ENCODE data around the gene SNAP29.
"Not testable (repeated sequence)": the region's sequence is repeated elsewhere in the genome, so short reads cannot be mapped to it uniquely, and the experiment has no call there.

SNAP29 gene

DNA sequence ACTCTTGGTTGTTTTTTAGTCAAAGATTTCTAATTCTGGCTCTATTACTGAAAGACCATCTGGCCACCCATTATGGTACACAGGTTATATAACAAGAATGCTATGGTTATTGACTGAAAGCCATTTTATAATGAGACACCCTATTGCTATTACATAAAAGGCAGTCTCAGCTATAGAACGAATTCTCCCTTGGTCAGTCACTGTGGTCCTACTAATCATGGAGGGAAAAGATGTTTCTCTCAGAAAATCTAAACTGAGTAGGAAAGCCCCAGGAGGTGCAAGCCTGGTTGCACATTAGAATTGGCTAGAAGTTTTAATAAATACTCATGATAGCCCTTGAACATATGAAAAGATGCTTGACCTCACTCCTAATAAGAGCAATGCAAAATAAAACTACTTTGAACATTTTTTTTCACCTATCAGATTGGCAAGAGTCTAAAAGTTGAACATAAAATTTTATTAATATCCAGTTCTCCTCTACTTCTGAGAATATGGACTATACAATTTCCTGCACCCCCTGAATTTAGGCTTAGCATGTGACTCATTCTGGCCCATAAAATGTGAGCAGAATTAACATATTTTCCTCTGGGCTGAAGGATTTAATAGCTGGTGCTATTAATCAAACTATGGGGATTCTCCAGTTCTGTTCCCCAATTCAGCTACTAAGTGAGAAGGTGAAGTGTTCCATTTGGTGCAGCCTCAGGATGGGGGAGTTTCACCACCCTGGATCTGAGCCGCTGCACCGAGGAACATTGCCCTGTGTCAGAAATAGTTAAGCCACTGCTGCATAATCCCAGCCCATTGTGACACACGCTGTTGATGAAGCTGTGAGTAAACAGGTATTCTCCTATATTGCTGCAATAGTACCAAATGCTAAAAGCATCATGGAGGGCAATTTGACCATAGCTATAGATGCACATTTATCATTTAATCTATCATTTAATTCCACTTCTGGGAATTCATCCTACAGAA lies 46.9 kb downstream of the SNAP29 start:
- Mint-ChIP-seq H3K9me3 (no peaks in the 10 kb centered on the region), H3K27me3 (no peaks in the 10 kb centered on the region), H3K4me1 (ENCODE audit: low read depth) (peaks cover 33% of the 10 kb centered on the region), H3K27ac (no peak overlapping the region), H3K36me3 (ENCODE audit: low read depth) (no peaks in the 10 kb centered on the region), H3K4me3 (no peak overlapping the region)
- intact Hi-C loops (cut with micrococcal nuclease), result no loop called here

DNA sequence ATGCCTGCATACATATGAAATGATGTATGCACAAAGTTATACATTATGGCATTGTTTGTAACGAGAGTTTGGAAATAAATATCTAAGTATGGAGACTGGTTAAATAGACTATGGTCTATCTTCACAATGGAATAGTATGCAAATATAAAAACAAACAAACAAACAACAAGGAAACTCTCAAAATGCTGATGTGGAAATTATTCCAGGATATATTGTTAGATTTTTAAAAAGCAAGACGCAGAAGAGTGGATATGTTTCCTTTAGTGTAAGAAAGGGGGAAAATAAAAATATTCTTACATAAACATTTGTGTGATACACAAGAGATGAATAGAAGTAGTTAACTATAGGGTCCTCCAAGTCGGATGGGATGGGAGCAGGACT lies 47.6 kb downstream of the SNAP29 start:
- Mint-ChIP-seq H3K36me3 (ENCODE audit: low read depth) (no peaks in the 10 kb centered on the region), H3K9me3 (no peaks in the 10 kb centered on the region), H3K4me3 (no peak overlapping the region), H3K27ac (no peak overlapping the region), H3K4me1 (ENCODE audit: low read depth) (peaks cover 33% of the 10 kb centered on the region), H3K27me3 (no peaks in the 10 kb centered on the region)
- intact Hi-C loops (cut with micrococcal nuclease), result no loop called here

DNA sequence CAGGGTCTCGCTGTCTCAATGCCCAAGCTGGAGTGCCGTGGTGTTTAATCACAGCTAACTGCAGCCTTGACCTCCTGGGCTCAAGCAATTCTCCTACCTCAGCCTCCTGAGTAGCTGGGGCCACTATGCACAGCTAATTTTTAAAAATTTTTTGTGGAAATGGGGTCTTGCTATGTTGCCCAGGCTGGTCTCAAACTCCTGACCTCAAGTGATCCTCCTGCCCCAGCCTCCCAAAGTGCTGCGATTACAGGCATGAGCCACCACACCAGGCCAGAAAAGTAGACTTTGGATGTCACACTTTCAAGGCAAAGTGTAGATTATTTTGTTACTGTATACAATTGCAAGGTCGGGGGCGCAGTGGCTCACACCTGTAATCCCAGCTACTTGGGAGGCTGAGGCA lies 49.9 kb downstream of the SNAP29 start:
- H3K4me1 Mint-ChIP-seq (ENCODE audit: low read depth), result peaks cover 27% of the 10 kb centered on the region
- H3K4me3 Mint-ChIP-seq; intact Hi-C loops (cut with micrococcal nuclease); H3K9me3 Mint-ChIP-seq; H3K36me3 Mint-ChIP-seq (ENCODE audit: low read depth); H3K27ac Mint-ChIP-seq; H3K27me3 Mint-ChIP-seq: not testable (repeated sequence)

DNA sequence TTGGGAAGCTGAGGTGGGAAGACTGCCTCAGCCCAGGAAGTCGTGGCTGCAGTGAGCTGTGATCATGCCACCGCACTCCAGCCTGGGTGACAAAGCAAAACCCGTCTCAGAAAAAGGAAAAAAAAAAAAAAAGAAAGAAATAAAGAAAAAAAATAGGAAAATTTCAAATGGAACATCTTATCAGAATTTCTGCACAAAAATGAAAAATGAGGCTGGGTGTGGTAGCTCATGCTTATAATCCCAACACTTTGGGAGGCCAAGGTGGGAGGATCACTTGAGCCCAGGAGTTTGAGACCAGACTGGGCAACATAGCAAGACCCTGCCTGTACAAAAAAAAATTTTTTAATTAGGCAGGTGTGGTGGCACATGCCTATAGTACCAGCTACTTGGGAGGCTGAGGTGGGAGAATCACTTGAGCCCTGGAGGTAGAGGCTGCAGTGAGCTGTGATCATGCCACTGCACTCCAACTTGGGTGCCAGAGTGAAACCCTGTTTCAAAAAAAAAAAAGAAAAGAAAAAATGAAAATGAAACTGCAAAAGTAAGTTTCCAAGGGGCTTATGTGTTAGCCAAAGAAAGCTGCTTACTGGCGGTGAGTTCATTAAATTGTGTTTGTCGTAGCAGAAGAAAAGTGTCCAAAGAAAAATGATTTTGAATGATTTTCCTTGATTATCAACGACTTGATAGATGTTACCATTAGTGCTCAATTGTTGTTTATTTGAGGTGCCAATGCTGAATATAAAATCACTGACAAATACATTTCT lies 50.9 kb downstream of the SNAP29 start:
- H3K9me3 Mint-ChIP-seq, result no peaks in the 10 kb centered on the region
- peak overlapping the region; percentile 35 for H3K27ac Mint-ChIP-seq
- no peaks in the 10 kb centered on the region for H3K36me3 Mint-ChIP-seq (ENCODE audit: low read depth)
- H3K4me3 Mint-ChIP-seq, result no peak overlapping the region
- intact Hi-C loops (cut with micrococcal nuclease), result no loop called here
- peaks cover 22% of the 10 kb centered on the region for H3K4me1 Mint-ChIP-seq (ENCODE audit: low read depth)
- H3K27me3 Mint-ChIP-seq, result no peaks in the 10 kb centered on the region

DNA sequence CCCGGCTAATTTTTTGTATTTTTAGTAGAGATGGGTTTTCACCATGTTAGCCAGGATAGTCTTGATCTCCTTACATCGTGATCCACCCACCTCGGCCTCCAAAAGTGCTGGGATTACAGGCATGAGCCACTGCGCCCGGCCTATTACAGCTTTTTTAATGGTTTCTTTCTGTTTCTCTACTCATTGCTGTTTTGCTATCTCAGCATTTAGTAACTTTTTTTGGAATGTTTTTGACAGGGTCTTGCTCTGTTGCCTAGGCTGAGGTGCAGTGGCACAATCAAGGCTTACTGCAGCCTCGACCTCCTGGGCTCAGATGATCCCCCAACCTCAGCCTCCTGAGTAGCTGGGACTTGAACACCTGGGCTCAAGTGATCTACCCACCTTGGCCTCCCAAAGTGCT lies 53.7 kb downstream of the SNAP29 start:
- no peak overlapping the region for H3K4me3 Mint-ChIP-seq
- H3K36me3 Mint-ChIP-seq (ENCODE audit: low read depth), result peaks cover 2% of the 10 kb centered on the region
- no peaks in the 10 kb centered on the region for H3K27me3 Mint-ChIP-seq
- intact Hi-C loops (cut with micrococcal nuclease), result no loop called here
- H3K9me3 Mint-ChIP-seq, result no peaks in the 10 kb centered on the region
- H3K27ac Mint-ChIP-seq, result no peak overlapping the region
- H3K4me1 Mint-ChIP-seq (ENCODE audit: low read depth), result peaks cover 20% of the 10 kb centered on the region

DNA sequence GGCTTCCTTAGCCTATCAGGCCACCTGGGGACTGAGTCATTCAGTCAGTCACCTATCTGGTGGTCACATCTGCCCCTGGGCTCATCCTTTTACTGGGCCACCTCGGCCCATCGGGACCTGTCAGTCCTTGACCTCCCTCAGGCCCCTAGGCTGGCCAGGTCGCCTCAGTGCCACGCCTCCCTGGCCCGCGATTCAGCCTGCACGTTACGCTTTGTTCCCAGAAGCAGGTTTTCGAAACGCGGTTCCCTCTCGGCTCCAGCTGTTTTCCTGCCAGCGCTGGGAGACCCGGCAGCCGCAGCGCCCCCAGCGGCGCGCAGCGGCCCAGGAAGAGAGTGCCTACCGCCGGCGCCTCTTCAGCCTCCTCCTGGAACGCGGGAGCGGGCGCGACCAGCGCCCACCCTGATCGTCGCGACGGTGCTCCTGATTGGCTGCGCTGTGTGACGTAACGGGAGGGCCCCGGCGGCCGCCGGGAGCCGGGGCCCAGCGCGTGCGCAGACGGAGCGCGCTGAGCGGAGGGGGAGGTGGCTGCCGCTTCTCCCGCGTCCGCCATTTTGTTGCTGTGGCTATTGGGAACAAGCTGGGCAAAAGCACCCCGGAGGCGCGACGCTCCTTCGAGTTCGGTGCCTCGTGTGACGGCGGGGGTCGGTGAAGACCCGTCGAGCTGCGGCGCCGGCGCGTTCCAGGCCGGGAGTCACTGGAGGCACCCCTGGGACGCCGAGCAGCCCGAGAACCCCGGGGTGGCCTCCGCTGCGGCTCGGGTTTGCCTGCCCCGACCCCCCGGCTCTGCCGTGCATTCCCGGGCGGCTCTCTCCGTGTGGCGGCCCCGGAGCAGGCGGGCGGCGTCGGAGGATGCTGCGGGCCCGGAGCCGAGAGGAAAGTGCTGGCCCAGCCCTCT lies 58.4 kb downstream of the SNAP29 start, which contains the start of gene CRKL:
Gene CRKL (plus strand): TSS at position 492 of the 895 bp plus-strand sequence. CDS start 528 bp downstream, outside the sequence.
- Mint-ChIP-seq H3K4me1 (ENCODE audit: low read depth) (peaks cover 43% of the 10 kb centered on the region), H3K4me3 (peak within 1 kb of the TSS; percentile 97), H3K9me3 (no peaks in the 10 kb centered on the region), H3K27ac (peak within 1 kb of the TSS; percentile 83), H3K36me3 (ENCODE audit: low read depth) (peaks cover 26% of the 10 kb centered on the region), H3K27me3 (no peaks in the 10 kb centered on the region)
- intact Hi-C loops (cut with micrococcal nuclease), result loop anchor here (2.0 kb wide), 2 partner anchors 32 to 58 kb away; partner anchors contain the start of genes PI4KA and SNAP29

DNA sequence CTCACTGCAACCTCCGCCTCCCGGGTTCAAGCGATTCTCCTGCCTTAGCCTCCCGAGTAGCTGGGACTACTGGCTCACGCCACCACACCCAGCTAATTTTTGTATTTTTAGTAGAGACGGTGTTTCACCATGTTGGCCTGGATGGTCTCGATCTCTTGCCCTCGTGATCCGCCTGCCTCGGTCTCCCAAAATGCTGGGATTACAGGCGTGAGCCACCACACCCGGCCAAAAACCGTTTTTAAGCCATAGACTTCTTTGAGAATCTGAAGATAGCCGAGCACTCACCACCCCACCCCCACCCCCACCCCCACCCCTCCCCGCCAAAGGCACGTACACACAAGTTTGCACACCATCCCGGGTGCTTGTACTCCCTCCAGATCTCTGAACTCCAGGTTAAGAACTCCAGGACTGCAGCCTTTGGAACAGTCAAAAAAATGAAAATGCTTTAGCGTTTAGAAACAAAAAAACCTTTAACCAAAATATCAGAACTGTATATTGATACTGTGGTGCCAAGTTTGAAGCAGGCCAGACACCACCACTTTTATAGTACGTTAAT lies 59.9 kb downstream of the SNAP29 start:
- intact Hi-C loops (cut with micrococcal nuclease), result no loop called here
- Mint-ChIP-seq H3K27me3 (no peaks in the 10 kb centered on the region), H3K4me3 (peak overlapping the region; percentile 97), H3K27ac (peak overlapping the region; percentile 83), H3K4me1 (ENCODE audit: low read depth) (peaks cover 53% of the 10 kb centered on the region), H3K36me3 (ENCODE audit: low read depth) (peaks cover 29% of the 10 kb centered on the region), H3K9me3 (no peaks in the 10 kb centered on the region)

DNA sequence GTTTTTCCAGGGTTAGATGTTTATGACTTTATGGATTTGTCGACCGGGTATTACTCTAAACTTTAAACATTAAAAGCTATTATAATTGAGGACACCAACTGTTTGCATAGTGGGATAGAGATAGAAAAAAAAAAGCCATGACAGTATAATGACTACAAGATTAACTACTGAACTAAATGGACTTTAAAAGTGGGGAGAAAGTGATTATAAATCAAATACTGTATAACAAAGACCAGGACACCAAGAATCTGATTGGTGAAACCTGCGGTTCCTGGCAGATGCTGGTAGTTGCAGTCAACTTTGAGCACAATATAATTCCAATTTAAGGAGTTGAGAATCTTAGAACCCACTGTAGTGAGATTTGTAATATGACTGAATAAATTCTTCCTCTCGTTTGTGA lies 60.9 kb downstream of the SNAP29 start:
- H3K36me3 Mint-ChIP-seq (ENCODE audit: low read depth), result peaks cover 35% of the 10 kb centered on the region
- H3K9me3 Mint-ChIP-seq, result no peaks in the 10 kb centered on the region
- H3K27ac Mint-ChIP-seq, result no peak overlapping the region
- no peaks in the 10 kb centered on the region for H3K27me3 Mint-ChIP-seq
- peak overlapping the region; percentile 97 for H3K4me3 Mint-ChIP-seq
- intact Hi-C loops (cut with micrococcal nuclease), result no loop called here
- peaks cover 58% of the 10 kb centered on the region for H3K4me1 Mint-ChIP-seq (ENCODE audit: low read depth)

DNA sequence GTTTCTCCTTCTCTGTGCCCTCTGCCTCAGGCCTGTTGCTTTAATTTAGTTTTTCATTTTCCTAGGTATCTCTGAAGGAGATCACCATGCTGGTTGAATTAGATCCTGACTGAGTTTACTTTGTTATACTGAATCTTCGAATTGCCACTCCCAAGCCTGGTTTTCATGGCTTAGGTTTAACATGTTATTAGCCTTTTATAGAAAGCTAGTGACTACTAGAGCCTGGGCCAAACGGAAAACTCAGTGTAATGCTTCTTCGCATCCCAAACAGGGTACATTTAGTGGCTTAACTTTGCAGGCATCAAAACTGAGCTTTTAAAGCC lies 62.0 kb downstream of the SNAP29 start:
- Mint-ChIP-seq H3K9me3 (no peaks in the 10 kb centered on the region), H3K27ac (peak overlapping the region; percentile 14), H3K27me3 (no peaks in the 10 kb centered on the region), H3K36me3 (ENCODE audit: low read depth) (peaks cover 45% of the 10 kb centered on the region), H3K4me3 (peak overlapping the region; percentile 97), H3K4me1 (ENCODE audit: low read depth) (peaks cover 68% of the 10 kb centered on the region)
- intact Hi-C loops (cut with micrococcal nuclease), result no loop called here

DNA sequence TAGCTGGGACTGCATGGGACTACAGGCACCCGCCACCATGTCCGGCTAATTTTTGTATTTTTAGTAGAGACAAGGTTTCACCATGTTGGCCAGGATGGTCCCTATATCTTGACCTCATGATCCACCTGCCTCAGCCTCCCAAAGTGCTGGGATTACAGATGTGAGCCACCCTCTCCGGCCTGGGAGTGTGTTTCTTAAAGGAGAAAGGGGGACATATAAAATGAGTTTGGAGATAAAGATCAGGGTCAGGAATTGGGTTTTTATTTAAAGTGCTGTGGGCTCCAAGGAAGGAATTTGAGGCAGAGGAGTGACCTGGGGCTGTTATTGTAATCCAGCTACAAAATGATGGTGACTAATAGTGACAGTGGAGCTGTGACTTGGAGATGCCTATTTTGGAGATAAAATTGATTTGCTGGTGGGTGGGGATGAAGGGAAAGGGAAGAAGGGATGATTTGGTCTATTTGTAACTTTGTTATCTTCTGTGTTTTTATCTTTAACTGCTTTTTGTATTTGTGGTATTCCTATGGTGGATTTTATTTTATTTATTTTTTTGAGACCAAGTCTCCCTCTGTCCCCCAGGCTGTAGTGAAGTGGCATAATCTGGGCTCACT lies 63.4 kb downstream of the SNAP29 start:
- intact Hi-C loops (cut with micrococcal nuclease), result no loop called here
- Mint-ChIP-seq H3K36me3 (ENCODE audit: low read depth) (peaks cover 45% of the 10 kb centered on the region), H3K27me3 (no peaks in the 10 kb centered on the region), H3K27ac (peak overlapping the region; percentile 47), H3K9me3 (no peaks in the 10 kb centered on the region), H3K4me1 (ENCODE audit: low read depth) (peaks cover 69% of the 10 kb centered on the region), H3K4me3 (no peak overlapping the region)

DNA sequence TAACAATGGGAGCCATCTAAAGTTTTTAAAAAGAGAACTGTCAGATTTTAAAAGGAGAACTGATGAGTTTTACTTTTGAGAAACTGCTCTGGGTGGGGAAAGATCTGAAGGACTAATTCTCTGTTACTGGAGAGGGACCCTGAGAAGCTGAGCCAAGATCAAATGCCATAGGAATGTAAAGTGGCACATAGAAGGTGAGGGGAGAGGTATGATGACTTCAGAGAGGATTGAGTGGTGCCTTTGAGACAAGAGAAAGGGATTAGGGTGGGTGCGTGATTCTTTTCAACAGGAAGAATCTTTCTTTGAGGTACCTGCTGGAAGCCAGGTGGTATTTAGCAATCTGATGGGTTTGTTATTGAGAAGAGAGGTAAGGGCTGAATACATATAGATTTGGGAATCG lies 67.4 kb downstream of the SNAP29 start:
- intact Hi-C loops (cut with micrococcal nuclease), result no loop called here
- peaks cover 22% of the 10 kb centered on the region for H3K36me3 Mint-ChIP-seq (ENCODE audit: low read depth)
- no peaks in the 10 kb centered on the region for H3K27me3 Mint-ChIP-seq
- H3K9me3 Mint-ChIP-seq, result no peaks in the 10 kb centered on the region
- peaks cover 82% of the 10 kb centered on the region for H3K4me1 Mint-ChIP-seq (ENCODE audit: low read depth)
- H3K4me3 Mint-ChIP-seq, result peak overlapping the region; percentile 49
- H3K27ac Mint-ChIP-seq, result peak overlapping the region; percentile 80

DNA sequence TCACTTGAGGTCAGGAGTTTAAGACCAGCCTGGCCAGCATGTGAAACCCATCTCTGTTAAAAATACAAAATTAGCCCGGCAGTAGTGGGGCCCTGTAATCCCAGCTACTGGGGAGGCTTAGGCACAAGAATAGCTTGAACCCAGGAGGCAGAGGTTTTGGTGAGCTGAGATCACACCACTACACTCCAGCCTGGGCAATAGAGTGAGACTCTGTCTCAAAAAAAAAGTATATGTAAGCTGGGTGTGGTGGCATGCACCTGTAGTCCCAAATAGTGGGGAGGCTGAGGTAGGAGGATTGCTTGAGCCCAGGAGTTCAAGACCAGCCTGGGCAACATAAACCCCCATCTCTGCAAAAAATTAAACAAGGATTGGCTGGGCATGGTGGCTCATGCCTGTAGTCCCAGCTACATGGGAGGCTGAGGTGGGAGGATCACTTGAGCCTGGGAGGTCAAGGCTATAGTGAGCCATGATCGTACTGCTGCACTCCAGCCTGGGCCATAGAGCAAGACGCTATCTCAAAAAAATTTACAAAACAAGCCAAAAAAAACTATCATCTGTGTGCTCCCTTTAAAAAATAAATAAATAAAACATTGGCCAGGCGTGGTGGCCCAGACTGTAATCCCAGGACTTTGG lies 69.2 kb downstream of the SNAP29 start:
- intact Hi-C loops (cut with micrococcal nuclease), result no loop called here
- H3K27me3 Mint-ChIP-seq, result no peaks in the 10 kb centered on the region
- H3K4me3 Mint-ChIP-seq, result no peak overlapping the region
- H3K4me1 Mint-ChIP-seq (ENCODE audit: low read depth), result peaks cover 75% of the 10 kb centered on the region
- H3K9me3 Mint-ChIP-seq, result no peaks in the 10 kb centered on the region
- peak overlapping the region; percentile 15 for H3K27ac Mint-ChIP-seq
- H3K36me3 Mint-ChIP-seq (ENCODE audit: low read depth), result peaks cover 15% of the 10 kb centered on the region

DNA sequence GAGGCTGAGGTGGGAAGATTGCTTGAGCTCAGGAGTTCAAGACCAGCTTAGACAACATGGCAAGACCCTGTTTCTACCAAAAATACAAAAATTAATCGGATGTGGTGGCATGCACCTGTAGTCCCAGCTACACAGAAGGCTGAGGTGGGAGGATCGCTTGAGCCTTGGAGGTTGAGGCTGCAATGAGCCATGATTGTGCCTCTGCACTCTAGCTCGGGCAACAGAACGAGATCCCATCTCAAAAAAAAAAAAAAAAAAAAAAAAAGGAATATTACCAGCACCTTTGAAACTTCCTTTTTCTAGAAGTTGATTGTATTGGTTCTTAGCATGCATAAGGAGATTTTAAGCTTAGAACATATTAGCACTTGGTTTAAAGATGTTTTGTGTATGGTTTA lies 69.8 kb downstream of the SNAP29 start:
- Mint-ChIP-seq H3K4me3 (no peak overlapping the region), H3K4me1 (ENCODE audit: low read depth) (peaks cover 72% of the 10 kb centered on the region), H3K9me3 (no peaks in the 10 kb centered on the region), H3K27me3 (no peaks in the 10 kb centered on the region), H3K27ac (peak overlapping the region; percentile 15), H3K36me3 (ENCODE audit: low read depth) (peaks cover 20% of the 10 kb centered on the region)
- intact Hi-C loops (cut with micrococcal nuclease), result no loop called here

All from dendritic cell treated with granulocyte-macrophage colony-stimulating factor and Interleukin-4, amounts not matched to agents 40 ng/mL and 50 ng/mL, for 4 days (primary cell).